ENCODE measurements around the gene CAMKV.

The CAMKV gene

DNA sequence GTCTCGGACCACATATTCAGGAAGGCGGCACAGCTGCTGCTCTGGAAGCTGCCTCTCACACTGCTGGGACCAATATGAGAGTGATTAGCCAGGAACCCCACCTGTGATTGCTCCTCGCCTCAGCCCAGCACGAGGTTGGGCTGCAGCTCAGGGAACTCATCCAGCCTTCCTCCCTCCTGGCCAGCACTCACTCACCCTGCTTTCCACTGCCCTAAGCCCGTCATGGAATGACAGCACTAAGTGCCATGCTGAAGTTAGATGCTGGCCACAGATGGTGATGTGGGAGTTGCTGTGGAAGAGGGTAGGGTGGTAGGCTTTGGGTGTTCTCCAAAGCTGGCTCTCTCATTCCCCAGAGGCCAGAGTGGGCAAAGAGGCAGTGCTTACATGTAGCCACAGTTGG is 26.6 kb upstream of the CAMKV start:
- no peak for DNase-seq

DNA sequence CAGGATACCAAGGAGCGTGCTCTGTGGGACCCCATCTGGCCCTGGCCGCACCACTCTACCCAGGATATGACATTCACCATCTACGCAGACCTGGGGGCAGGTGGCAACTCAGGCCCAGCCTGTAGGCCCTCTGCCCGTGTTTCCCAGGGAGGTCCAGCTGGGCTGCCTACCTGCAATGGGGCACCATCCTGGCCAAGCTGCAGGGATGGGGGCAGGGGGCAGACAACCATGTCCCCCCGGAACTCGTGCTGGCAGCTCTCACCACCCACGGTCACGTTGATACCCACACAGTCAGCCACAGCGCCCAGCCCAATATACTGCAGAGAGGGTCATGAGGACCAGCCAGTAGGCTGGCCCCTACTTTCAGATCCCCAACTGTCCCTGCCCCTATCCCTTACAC is 26.1 kb upstream of the CAMKV start:
- no peak for DNase-seq

DNA sequence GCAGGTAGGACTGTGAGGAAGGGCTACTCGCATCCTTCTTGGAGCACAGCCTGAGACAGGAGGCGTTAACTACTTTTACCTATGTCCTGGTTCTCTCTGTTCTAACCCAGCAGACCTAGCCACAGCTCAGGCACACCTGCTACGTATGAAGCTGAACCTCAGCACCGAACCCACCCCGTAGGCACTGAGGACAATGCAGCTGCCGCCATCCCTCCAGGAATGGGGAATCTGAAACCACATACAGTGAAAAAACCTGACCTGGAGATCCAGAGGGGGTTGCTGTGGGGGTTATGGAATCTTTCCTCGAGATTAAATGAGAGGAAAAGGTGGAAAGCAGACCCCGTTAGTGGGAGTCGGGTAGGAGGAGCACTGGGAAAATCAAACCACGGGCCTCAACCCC is 19.6 kb upstream of the CAMKV start:
- DNase-seq, result no peak

DNA sequence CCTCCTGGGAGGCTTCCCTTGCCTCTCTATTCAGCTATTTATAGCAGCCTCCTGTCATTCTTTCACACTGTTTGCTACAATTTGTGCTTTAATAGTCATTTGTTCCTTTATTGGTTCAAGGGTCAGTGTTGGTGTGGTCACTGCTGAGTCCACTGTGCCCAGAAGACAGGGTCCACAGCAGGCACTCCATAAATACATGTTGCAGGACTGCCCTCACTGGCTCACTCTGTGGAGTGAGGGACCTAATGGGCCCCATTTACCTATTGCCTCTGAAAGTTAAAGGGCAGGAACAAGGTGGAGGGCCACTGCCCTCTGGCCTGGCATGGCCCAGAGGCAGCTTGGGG is 17.2 kb upstream of the CAMKV start:
- DNase-seq, result no peak

DNA sequence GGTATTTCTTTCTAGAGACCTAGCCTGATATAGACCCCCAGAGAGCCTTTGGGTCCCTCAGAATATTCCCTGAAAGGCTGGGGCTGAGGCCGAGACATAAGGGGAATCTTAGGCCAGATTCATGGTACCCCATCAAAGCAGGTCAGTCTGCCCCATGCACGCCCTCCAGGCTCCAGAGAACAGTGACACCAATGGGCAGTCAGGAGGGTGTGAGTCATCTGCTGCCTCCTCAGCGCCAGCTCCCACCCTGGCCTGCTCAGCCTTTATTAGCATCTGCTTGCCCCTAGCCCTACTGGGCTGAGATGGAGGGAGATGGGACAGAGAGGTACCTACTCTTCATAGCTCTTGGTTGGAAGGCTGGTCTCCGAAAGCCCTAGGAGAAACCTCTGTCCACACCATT is 14.3 kb upstream of the CAMKV start:
- no peak for DNase-seq

DNA sequence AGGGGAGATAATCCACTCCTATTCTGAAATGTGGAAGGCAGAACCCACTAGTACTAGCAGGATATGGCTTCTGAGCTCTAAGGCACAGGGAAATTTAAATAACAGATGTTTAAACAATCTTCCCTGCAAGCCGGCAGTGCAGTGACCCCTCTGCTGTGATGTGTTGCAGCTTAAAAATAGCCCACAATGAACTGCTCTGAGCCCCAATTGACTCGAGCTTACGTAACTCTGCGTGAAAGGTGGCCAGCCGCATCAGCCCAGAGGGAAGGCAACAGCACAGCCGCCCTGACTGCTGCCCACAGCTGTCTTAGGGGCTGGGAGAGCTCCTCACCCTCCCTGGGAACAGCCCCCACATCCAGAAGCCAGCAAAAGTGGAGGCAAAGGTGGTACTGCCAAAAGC is 12.5 kb upstream of the CAMKV start:
- DNase-seq, result no peak

DNA sequence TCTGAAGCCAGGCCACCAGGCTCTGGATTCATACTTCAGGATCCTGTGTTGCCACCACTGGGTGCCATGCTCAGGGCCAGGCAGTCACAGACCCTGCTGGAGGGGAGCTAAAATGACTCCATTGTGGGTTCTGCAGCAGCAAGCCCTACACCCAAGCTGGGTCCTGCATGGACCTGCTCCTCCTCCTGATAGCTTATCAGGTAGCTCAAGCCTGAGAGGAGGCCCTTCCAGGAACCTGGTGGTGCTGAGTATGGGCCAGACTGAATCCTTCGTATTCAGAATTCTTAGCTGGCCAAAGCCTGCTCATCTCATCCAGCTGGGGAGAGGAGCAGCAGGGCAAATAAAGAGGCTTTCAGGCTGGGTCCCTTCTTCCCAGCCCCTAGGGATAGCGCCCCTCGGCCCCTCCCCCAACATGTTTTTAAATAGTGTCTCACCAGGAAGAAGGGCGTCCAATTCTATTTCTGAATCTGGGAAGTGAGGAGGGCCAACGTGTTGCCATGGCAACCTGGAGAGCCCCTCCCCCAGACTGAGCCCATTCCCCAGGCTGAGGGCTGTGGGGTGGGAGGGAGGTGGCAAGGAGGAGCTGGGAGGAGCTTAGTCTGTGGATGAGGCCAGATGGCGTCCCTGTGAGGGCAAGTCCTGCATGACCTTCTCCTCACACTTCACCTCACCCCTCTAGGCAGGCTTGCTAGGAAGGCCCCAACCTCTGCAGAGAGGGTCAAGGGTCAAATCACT is 11.0 kb upstream of the CAMKV start:
- no peak for DNase-seq

DNA sequence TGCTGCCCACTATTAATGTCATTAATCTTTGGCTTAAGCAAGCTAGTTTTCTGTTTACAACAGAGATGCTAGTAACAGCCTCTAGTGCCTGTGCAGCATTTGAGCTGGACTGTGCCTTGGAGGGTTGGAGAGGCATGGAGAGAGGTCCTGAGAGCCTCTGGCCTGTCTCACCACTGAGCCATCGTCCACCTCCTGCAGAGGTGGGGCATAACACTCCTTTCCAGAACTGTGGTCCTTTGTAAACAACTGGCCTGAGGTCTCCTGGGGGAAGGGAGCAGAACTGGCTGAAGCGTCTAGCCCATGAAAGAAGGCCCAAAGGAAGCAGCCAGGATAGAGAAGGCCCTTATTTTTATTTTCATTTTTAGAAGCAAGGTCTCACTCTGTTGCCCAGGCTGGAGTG is 10.0 kb upstream of the CAMKV start:
- no peak for DNase-seq

DNA sequence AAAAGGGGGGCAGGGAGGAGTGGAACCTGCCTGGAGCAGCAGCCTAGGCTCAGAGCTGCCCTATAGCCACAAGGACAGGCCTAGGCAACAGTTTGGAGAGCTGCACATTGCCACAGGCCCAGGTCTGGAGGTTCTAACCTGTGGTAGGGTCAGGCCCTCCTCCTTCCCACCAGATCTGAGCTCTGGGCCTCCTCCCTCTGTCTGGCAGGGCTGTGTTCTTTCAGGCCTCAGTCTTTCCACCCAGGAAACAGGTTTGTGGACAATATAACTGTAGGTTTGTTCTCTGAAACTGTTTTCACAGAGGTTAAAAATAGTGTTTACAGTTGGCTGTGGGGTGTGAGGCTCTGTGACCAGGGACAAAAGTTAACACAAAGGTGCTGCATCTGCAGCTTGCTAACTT is 9.0 kb upstream of the CAMKV start:
- no peak for DNase-seq

DNA sequence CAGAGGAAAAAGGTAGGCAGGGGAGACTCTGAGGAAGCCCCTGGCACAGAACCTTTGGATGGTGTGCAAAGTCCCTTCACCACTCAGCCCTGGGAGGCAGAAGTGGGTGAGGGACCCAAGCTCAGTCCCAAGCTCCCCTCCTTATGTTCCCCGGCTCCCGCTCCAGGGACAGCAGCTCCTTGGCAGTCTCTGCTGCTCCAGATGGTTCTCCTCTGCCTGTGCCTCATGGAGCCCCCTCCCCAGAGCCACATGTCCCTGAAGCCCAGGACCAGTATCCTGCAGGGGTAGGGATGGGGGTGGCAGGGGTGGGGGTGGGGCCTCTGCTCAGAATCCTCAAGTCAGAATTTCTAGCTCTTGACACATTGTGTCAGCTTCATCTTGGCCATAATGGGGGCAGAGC is 8.0 kb upstream of the CAMKV start:
- no peak for DNase-seq

DNA sequence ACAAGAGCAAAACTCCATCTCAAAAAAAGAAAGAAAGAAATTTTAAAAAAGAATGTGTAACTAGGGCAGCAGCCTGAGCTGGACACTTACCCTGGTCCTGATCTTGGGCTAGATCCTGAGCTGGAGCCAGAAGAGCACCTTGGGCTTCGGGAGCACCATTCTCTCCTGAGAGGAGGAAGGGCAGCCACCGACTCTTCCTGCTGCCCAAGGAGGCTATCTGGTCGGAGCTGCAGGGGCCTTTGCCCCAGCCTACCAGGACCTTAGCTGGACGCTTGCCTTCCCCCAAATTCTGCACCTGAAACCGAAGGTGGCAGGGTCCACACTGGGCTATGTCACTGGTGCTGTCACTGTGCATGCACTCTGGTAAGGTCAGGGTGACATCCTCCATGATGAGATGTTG is 6.9 kb upstream of the CAMKV start:
- no peak for DNase-seq

DNA sequence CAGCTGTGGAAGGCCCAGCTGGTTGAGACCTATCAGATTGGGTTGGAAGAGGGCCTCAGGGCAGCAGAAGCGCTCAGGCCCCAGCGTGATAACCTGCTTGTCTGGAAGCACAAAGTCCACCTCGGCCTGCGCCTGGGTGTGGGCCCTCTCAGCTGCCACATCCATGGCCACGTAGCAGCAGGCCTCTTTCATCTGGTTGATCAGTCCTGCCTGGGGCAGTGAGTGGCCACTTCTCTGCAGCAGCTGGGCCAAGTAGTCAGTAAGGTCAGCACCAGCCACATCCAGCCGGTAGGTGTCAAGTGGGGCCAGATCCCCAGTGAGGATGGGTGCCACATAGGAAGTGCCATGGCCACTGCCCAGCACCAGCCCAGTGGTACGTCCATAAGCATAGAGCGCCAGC is 3.9 kb upstream of the CAMKV start:
- DNase-seq, result no peak

DNA sequence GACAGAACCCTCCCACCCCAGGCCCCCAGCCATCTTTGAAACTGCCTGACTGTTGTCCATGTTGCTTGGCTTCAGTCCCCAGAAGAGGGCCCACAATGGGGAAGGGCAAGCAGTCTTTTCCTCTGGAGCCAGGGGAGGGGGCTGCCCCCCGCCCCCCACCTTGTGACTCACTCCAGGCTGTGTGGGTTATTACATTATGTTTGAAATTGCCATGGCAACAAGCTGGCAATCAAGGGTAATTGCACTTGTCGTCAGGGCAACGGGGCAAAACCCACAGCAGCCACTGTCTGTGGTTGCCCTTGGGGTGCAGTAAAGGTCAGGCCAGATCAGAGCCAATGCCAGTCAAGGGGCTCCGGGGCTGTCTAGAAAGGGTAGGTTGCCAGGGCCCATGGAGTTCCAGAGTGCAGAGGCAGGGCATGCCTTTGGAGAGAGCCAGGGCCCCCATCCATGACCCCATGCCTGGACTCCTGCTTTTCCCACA is 3.1 kb upstream of the CAMKV start:
- no peak for DNase-seq

DNA sequence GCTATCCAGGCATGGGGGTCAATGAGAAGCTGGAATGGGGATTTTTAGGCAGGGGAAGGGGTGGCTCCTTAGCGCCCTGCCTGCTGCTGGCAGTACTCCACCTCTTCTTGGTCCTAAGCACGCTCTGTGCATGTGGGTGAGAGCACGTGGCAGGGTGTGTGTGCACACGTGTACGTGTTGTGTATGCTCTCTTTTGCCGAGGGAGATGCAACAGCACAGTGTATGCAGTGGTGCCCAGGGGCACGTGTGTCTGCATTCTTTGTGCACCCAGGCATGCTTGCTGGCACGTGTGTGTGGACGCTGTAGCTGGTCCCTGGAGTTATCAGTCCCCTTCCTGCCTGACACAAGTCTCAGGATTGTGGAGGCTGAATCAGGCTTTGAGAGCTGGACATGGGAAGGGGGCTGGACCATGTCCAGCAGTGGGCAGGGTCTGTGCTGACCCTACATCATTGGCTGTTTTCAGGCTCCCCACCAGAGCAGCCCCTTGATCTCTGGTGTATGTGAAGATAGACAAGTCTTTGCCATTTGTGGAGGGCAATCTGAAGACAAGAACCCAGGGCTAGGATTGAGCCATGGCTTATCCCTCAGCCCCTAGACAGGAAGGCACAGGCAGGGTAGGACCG is 1.9 kb upstream of the CAMKV start:
- DNase-seq, result no peak

DNA sequence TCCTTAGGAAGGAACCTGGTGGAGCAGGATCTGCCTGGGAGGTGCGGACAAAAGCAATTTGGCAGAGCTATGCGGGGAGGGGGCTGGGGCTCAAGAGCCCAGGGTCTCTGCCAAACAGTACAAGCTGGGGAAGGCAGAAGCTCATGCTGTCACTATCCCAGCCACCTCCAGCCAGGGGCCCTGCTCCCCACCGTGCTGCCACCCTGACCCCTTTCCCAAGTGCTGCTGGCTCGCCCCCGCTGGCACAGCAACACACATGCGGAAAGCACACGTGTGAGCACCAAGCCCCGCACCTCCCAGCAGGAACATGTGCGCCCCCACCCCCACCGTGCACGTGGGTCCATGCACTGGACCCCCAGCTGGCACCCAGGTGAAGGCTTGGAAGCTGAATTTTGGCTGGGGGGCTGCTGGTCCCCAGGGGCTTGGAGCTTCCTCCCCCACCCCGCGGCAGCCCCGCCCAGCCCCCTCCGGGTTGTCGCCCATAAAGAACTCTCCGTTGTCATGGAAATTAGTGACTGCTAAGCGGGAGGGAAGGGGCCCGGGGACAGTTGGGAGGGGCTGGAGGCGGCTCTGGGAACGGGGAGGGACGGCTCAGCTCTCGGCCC is 742 bp downstream of the CAMKV start:
- DNase-seq, result no peak

DNA sequence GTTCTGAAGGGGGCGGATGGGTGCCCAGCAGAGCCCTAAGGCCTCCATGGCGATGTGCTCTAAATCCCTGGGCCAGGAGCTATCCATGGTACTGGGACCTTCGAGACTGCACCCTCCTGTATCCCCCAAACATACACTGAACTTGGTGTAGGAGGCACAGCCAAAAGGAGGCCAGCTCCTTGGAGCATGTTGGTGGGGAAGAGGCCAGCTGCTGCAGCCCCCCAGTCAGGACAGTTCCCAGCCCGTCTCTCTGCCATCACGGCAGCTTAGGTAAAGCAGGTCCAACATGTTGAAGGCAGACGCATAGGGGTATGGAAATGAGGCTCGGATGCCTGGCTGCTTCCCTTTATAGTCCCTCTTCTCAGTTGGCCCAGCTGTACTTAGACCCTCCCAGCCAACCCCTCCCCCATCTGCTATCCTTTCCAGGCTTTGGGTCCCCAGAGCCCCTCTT is 1.8 kb downstream of the CAMKV start:
- no peak for DNase-seq

DNA sequence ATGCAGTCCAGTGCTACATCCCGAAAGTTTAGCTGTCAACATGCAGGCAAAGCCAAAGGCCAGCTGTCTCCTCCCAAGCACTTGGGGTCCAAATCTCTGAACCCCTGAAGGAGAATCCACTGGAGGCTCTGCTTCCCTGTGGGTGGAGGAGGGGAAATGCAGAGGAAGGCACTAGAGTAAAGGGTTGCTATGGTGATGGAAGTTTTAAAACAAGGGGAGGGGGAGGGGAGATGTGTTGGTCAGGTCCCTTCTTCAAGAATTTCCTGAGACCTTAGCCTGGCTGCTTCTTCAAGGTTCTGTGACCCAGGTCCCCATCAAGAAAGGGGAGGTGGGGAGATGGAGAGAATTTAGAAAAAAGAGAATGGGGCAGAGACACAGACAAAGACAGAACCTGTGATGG is 2.3 kb downstream of the CAMKV start:
- DNase-seq, result no peak

DNA sequence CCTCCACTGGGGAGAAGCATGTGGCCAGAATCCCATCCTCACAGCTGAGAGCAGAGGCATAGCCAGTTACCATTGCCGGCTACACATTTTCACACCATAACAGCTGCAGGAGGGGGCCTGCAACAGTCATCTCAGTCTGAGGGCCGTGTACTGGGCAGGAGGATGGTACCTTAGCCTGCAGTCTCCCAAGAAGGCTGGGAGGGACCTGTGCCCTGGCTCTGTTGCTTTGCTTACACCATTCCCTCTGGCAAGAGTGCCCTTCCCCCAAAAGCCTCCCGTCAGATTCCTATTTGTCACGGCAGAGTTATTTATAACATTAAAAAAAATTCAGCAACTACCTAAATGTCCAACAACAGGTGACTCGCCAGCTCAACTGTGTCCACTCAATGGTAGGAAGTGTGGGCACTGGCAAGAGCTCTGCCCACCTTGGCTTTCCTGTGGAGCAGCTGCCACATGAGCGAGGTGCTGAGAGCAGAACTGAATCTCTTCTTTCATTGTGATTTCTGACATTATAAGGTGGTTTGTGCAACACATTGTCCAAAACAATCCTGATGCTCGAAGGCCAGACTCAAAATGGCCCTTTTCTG is 4.4 kb downstream of the CAMKV start:
- DNase-seq, result no peak

DNA sequence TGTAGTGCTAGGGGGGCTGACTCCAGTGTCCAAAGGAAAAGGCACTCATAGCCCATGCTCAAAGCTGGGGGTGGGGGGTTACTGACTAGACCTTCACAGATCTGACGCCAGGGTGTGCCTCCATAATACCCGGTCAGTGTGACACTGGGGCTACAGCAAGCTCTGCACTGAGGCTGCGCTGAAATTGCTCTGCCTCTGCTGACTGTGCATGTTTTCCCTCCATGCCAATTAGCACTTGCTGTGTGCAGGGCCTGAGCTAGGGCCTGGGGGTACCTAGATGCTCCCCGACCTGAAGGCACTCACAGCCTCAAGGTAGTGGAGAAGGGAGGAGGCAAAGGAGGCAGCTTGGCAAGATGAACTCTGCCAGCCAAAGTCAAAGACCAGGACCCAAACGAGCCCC is 5.2 kb downstream of the CAMKV start:
- no peak for DNase-seq

DNA sequence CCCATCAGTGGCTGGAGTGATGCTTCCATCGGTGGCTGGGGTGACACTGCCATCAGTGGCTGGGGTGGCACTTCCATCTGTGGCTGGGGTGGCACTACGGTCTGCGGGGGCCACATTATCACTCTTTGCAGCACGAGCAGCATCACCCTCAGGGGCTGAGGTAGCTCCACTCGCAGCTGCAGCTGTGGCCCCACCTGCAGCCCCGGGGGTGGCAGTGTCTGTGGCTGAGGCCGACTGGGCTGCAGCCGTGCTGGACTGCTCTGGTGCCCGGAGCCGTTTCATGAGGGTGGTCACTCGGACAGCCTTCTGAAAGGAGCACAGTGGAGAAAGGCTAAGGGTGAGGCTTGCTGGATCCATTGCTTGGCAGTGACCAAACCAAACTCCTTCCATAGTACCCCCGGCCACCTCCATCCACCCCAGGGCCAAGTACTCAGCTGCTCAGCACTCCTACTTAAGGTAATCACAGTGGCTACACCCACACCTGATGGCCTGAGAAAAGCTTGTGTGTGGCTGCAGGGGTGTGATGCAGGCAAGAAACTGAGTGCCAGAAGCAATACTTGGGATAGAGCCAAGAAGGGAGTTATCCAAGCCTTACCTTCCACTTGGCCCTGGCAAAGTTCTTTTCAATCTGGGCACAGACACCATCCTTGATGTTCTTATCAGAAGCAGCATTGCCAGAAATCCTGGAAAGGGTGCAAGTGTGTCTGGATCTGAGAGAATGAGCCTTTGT is 10.0 kb downstream of the CAMKV start:
- DNase-seq, result no peak

DNA sequence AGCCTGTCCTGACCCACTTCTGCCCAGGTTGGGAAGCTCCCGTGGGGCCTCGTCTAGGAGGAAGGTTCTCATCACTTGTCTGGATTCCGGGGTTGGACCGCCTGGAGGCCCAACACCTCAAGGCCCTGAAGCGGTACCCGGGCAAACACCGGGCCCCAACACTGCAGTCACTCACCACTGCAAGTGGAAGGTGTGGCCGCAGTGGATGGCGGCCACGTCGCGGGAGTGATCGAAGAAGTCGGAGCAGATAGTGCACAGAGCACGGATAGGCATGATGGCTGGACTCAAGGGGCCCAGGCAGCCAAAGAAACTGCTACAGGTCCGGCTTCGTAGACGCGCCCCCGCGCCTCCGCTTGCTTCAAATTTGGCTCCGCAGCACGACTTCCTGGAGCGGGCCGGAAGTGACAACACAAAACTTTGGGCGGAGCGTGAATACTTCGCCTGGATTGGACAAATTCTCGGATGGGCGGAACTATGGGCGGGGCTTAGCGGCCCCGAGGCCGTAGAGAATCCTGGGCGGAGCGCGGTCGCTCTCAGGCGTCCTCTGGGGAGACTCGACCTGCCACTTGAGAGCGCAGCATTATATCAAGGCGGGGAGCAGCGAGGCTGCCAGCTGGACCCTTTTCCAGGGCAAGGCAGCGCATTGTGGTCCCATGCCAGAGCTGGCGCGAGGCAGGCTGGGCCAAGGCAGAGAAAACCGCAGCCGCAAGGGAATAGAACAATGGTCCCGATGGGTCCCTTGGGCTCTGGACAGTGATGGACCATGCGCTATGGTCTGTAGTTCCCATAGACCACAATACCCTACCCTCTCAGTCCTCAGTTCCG is 13.3 kb downstream of the CAMKV start, which contains the start of gene TRAIP:
TRAIP (minus strand) TSS at position 384 of the 825 bp plus-strand sequence; CDS start at position 273, 111 bp downstream.
- peak; percentile 83 to 95 (median 92) for DNase-seq

DNA sequence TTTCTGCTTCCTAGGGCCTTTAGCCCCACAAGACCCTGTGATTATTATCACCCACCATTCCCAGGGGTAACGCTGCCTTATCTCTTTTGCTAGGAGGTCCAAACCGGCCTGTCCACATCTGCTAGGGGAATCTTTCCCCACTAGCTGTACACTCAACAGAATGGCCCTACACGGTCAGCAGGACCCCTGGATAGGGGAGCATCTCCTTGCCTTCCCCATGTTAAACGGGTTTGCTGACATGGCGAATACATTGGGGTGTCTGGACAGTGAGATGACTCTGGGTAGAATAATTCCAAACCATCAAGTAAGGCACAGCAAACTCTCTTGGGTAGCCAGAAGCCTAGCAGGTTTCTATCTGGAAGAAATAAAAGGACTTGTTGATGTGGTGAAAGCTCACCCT is 14.0 kb downstream of the CAMKV start:
- DNase-seq, result no peak
